ENCODE measurements around the gene EVC2.
A peak's percentile ranks its signal among the peaks of the same experiment; 100 is the strongest.

Gene EVC2

GRCh38 chr4:5575941-5576340 lies 132.4 kb downstream of the EVC2 start:
- DNase-seq (ENCODE audit: low read depth): no peak
- no peak for TF ChIP-seq CTCF (IDR thresholded peaks at IDR 0.05; ENCODE audit: low read length, missing control alignments)
- H3K4me3 ChIP-seq (replicated peaks; ENCODE audit: low read depth, low read length): no peak overlapping the region

DNA sequence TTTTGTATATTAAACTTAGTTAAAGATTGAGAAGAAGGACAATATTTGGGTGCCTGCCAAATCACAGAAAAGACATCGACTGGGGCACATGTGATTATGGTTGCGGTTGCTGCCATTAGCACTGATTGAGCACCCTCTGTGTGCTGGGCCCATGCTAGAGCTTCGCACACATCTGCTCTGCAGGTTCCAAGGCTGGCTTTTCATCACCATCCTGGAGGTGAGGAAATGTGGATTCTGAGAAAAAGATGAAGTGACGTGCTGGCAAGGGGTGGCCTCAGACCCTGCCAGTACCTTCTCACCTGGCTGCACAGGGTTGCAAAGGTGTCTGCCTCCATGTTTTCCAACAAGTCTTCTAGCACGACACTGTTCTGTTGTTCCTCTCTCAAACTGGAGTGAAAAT lies 134.0 kb downstream of the EVC2 start:
- DNase-seq (ENCODE audit: low read depth): no peak
- no peak for TF ChIP-seq CTCF (IDR thresholded peaks at IDR 0.05; ENCODE audit: low read length, missing control alignments)
- no peak overlapping the region for H3K4me3 ChIP-seq (replicated peaks; ENCODE audit: low read depth, low read length)

DNA sequence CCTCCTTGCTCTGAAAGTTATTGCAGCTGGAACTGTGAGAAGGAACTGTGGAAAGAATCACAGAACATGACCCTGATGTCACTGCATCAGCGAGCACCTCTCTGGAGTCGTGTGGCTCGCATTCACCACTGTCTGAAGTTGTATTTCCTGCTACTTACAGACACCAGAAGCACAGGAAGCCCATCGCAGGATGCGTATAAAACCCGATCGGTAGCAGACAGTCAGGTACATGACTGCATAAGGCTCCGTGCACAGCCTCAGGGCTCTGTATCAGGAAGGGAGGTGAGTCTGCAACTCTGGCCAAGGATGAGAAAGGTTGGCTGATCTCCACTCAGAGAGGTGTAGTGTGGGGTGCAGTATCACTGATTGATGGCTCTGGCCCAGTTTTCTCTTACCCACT lies 134.4 kb downstream of the EVC2 start:
- no peak overlapping the region for H3K4me3 ChIP-seq (replicated peaks; ENCODE audit: low read depth, low read length)
- no peak for TF ChIP-seq CTCF (IDR thresholded peaks at IDR 0.05; ENCODE audit: low read length, missing control alignments)
- DNase-seq (ENCODE audit: low read depth): no peak

DNA sequence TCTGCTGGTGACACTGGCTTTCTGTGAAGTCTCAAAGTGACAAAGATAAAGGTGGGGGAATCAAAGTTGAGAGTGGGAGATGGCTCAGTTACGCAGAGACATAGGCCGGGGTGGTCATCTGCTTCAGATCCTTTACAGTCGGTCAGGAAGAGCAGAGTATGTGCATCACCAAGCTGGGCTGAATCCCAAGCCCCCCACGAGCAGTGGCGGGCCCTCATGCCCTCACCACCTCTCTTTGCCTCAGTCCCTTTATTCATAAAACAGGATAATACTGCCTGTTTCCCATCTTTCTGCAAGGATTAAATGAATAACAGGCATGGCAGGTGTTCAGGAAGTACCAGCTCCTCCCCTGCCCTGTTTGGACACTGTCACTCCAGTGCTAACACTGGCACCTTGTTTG lies 135.6 kb downstream of the EVC2 start:
- H3K4me3 ChIP-seq (replicated peaks; ENCODE audit: low read depth, low read length): no peak overlapping the region
- TF ChIP-seq CTCF (IDR thresholded peaks at IDR 0.05; ENCODE audit: low read length, missing control alignments): no peak

DNA sequence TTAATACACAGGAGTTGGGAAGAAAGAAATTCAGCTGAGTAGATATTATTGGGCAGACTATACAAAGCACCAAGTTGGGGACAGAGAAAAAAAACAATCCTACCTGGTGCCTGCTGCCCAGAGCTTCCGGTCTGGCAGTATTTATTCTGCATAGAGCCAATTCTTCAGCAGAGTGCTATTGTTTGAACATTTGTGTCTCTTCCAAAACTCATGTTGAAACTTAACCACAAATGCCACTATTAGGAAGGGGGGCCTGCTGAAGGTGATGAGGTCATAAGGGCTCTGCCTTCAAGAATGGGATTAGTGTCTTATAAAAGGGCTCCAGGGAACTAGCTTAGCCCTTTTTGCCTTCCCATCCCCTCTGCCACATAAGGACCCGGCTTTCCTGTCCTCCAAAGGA lies 136.2 kb downstream of the EVC2 start:
- TF ChIP-seq CTCF (IDR thresholded peaks at IDR 0.05; ENCODE audit: low read length, missing control alignments): no peak
- no peak overlapping the region for H3K4me3 ChIP-seq (replicated peaks; ENCODE audit: low read depth, low read length)
- peak; percentile 68 for DNase-seq (ENCODE audit: low read depth)

More for the DNA sequence above, 135.6 kb downstream of the EVC2 start:
- no peak for DNase-seq (ENCODE audit: low read depth)

DNA sequence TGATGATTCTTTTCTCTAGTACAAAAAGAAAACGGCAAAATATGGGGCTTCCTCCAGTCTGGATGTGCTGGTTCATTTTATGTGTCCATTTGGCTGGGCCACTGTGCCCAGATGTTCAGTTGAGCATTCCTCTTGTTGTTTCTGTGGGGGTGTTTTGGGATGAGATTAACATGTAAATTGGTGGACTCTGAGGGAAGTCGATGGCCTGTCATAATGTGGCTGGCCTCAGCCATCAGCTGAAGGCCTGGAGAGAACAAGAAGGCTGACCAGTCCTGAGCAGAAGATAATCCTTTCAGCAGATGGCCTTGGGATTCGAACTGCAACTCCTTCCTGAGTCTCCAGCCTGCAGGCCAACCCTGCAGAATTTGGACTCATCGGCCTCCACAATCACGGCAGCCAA lies 136.7 kb downstream of the EVC2 start:
- no peak for TF ChIP-seq CTCF (IDR thresholded peaks at IDR 0.05; ENCODE audit: low read length, missing control alignments)

GRCh38 chr4:5569451-5569850 lies 138.9 kb downstream of the EVC2 start:
- no peak for TF ChIP-seq CTCF (IDR thresholded peaks at IDR 0.05; ENCODE audit: low read length, missing control alignments)
- DNase-seq (ENCODE audit: low read depth): no peak
- no peak overlapping the region for H3K4me3 ChIP-seq (replicated peaks; ENCODE audit: low read depth, low read length)

More for the DNA sequence above, 136.7 kb downstream of the EVC2 start:
- no peak for DNase-seq (ENCODE audit: low read depth)
- no peak overlapping the region for H3K4me3 ChIP-seq (replicated peaks; ENCODE audit: low read depth, low read length)

All from fibroblast of pulmonary artery (primary cell).